IgD-negative memory B cell (primary cell): ENCODE results near the gene NR3C1. TPM values are rescaled to one million over a fixed set of nuclear protein-coding genes. Genes with fewer than 3 reads are reported as not detected.
"Not testable (repeated sequence)": the region's sequence is repeated elsewhere in the genome, so short reads cannot be mapped to it uniquely, and the experiment has no call there.

Experiments used
- H3K27ac Mint-ChIP-seq, 3 donors: one replicate each; pipeline ENCODE4 v1.8.0; 2020 to 2022; ENCODE audit warnings: mild to moderate bottlenecking in 3 of 3, mixed read lengths in 3 of 3, moderate library complexity in 1 of 3
- H3K27me3 Mint-ChIP-seq: one replicate; pipeline ENCODE4 v1.8.0; 2021; ENCODE audit warnings: mixed read lengths
- H3K36me3 Mint-ChIP-seq: one replicate; pipeline ENCODE4 v1.8.0; 2020; ENCODE audit warnings: mild to moderate bottlenecking, mixed read lengths
- H3K4me1 Mint-ChIP-seq, 3 donors: one replicate each; pipeline ENCODE4 v1.8.0; 2020 to 2022; ENCODE audit warnings: mixed read lengths in 3 of 3, mild to moderate bottlenecking in 1 of 3
- H3K4me3 Mint-ChIP-seq, 4 donors: one replicate each; pipeline ENCODE4 v1.8.0; 2020 to 2022; ENCODE audit warnings: mild to moderate bottlenecking in 4 of 4, mixed read lengths in 4 of 4, moderate library complexity in 3 of 4
- H3K9me3 Mint-ChIP-seq, 3 donors: one replicate each; pipeline ENCODE4 v1.8.0; 2020 to 2021; ENCODE audit warnings: mixed read lengths in 3 of 3, mild to moderate bottlenecking in 1 of 3
- polyA plus RNA-seq: library from polyadenylated mRNA; unstranded; fragments of 300-500 nt; fragmentation: Illumina TruSeq; gene quantifications from one replicate; pipeline ENCODE4 v1.2.3, GENCODE V29; 2021

NR3C1 gene
- polyA plus RNA-seq, 1 donor from 2014 or later: 78.4 TPM

DNA sequence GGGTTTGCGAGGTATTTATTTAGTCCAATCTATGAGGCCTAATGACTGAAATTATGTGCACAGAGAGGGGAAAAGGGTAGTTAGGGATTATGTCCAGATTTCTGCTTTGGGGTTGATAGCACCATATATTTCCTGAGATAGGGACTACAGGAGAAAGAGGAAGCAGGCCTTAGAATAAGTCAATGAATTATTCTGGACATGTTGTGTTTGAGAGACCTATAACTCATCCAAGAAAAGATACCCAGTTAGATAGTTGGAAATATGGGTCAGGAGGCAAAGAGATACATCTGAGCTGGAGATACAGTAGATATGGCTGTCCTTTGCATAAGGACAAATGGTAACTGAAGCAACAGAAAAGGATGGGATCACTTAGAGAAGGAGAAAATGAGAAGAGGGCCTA lies 53.1 kb downstream of the NR3C1 start:
- no peaks in the 10 kb centered on the region for H3K27me3 Mint-ChIP-seq
- H3K4me3 Mint-ChIP-seq: no peak overlapping the region
- peaks cover 2% of the 10 kb centered on the region for H3K36me3 Mint-ChIP-seq
- peaks cover 30 to 50% (median 46%) of the 10 kb centered on the region in 3 donors for H3K4me1 Mint-ChIP-seq
- H3K27ac Mint-ChIP-seq: no peak overlapping the region
- H3K9me3 Mint-ChIP-seq: no peaks in the 10 kb centered on the region

DNA sequence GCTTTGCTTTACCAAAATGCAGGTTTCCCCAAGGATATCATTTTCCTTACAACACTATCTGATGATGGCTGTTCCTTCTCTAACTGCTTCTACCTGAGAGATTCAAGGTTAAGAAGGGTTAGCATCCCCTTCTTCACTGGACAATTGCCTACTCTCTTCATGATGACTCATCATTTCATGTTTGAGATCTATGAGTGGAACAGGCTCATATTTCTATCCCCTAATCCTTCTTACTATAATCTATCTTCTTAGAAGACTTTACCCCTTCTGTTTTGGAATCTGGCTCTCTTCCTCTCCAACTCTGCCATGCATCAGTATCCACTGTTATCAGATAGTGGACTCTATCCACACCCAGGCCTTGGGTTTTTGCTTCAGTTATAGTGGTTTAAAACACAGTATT lies 54.3 kb downstream of the NR3C1 start:
- Mint-ChIP-seq H3K4me3 (no peak overlapping the region), H3K27me3 (no peaks in the 10 kb centered on the region), H3K9me3 (no peaks in the 10 kb centered on the region), H3K36me3 (peaks cover 2% of the 10 kb centered on the region), H3K4me1 (peaks cover 32 to 45% (median 44%) of the 10 kb centered on the region in 3 donors), H3K27ac (no peak overlapping the region)

- H3K27ac Mint-ChIP-seq: peak overlapping the region in 1 of 3 donors; percentile 16
- H3K4me1 Mint-ChIP-seq: peaks cover 26 to 38% (median 31%) of the 10 kb centered on the region in 3 donors
- H3K4me3 Mint-ChIP-seq: no peak overlapping the region
- no peaks in the 10 kb centered on the region for H3K27me3 Mint-ChIP-seq
- peaks cover 3% of the 10 kb centered on the region for H3K36me3 Mint-ChIP-seq
- no peaks in the 10 kb centered on the region for H3K9me3 Mint-ChIP-seq
Observed at GRCh38 chr5:143347698-143348344, 55.7 kb downstream of the NR3C1 start.

GRCh38 chr5:143347046-143347445 lies 56.4 kb downstream of the NR3C1 start:
- Mint-ChIP-seq H3K4me1 (peaks cover 29 to 42% (median 35%) of the 10 kb centered on the region in 3 donors), H3K4me3 (no peak overlapping the region), H3K9me3 (no peaks in the 10 kb centered on the region), H3K27ac (no peak overlapping the region), H3K27me3 (no peaks in the 10 kb centered on the region), H3K36me3 (peaks cover 3% of the 10 kb centered on the region)

- no peak overlapping the region for H3K27ac Mint-ChIP-seq
- no peaks in the 10 kb centered on the region for H3K27me3 Mint-ChIP-seq
- peaks cover 31 to 46% (median 32%) of the 10 kb centered on the region in 3 donors for H3K4me1 Mint-ChIP-seq
- no peaks in the 10 kb centered on the region for H3K9me3 Mint-ChIP-seq
- peaks cover 5% of the 10 kb centered on the region for H3K36me3 Mint-ChIP-seq
- H3K4me3 Mint-ChIP-seq: no peak overlapping the region
Observed at GRCh38 chr5:143345671-143346440, 57.6 kb downstream of the NR3C1 start.

DNA sequence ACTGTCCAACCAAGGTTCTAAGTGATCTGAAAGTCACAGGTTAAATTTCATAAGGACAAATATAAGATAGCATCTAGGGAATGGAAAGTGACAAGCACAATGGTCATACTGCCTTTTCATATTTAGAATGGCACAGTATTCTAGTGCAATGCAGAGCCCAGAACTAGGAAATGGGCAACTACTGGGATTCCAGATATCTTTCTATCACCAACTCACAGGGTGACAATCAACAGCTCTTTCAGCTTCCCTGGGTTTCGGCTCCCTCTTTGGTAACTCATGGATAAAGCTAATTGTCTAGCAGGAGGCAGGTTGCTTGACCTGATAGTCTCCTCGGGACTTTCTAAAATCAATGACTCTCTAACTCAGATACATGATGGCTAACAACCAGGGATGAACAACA lies 60.4 kb downstream of the NR3C1 start:
- no peak overlapping the region for H3K4me3 Mint-ChIP-seq
- H3K36me3 Mint-ChIP-seq: peaks cover 5% of the 10 kb centered on the region
- no peaks in the 10 kb centered on the region for H3K9me3 Mint-ChIP-seq
- H3K27ac Mint-ChIP-seq: peak overlapping the region in 1 of 3 donors; percentile 41
- peaks cover 41 to 49% (median 42%) of the 10 kb centered on the region in 3 donors for H3K4me1 Mint-ChIP-seq
- H3K27me3 Mint-ChIP-seq: no peaks in the 10 kb centered on the region

DNA sequence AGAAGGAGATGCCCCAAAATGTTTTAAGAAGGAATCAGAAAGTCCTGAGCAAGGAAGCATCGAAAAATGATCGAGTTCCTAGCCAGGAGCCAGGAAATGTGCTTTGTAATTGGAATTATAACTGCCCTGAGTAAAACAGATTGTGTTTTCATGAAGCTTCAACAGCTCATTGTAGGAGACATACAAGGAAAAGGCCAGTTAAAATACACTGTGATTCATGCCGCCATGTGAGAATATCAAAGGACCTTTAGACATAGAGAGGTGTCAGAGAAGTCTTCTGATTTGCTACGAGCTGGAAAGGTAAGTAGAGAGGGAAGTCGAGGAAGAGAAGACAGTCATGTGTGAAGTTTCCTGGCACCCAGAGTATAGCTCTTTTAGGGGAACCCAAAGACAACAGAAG lies 60.9 kb downstream of the NR3C1 start:
- Mint-ChIP-seq H3K4me1 (peaks cover 38 to 44% (median 41%) of the 10 kb centered on the region in 3 donors), H3K9me3 (no peaks in the 10 kb centered on the region), H3K27me3 (no peaks in the 10 kb centered on the region), H3K36me3 (peaks cover 5% of the 10 kb centered on the region), H3K27ac (no peak overlapping the region), H3K4me3 (peak overlapping the region in 1 of 4 donors; percentile 18)

- H3K27ac Mint-ChIP-seq: no peak overlapping the region
- no peaks in the 10 kb centered on the region for H3K27me3 Mint-ChIP-seq
- no peak overlapping the region for H3K4me3 Mint-ChIP-seq
- H3K36me3 Mint-ChIP-seq: peaks cover 5% of the 10 kb centered on the region
- H3K4me1 Mint-ChIP-seq: peaks cover 32 to 39% (median 35%) of the 10 kb centered on the region in 3 donors
- H3K9me3 Mint-ChIP-seq: no peaks in the 10 kb centered on the region
Observed at GRCh38 chr5:143341807-143342570, 61.5 kb downstream of the NR3C1 start.

- Mint-ChIP-seq H3K4me1 (peaks cover 32 to 38% (median 33%) of the 10 kb centered on the region in 3 donors), H3K27me3 (no peaks in the 10 kb centered on the region), H3K27ac (no peak overlapping the region), H3K9me3 (no peaks in the 10 kb centered on the region), H3K4me3 (no peak overlapping the region), H3K36me3 (peaks cover 5% of the 10 kb centered on the region)
Observed at GRCh38 chr5:143340891-143341685, 62.4 kb downstream of the NR3C1 start.

DNA sequence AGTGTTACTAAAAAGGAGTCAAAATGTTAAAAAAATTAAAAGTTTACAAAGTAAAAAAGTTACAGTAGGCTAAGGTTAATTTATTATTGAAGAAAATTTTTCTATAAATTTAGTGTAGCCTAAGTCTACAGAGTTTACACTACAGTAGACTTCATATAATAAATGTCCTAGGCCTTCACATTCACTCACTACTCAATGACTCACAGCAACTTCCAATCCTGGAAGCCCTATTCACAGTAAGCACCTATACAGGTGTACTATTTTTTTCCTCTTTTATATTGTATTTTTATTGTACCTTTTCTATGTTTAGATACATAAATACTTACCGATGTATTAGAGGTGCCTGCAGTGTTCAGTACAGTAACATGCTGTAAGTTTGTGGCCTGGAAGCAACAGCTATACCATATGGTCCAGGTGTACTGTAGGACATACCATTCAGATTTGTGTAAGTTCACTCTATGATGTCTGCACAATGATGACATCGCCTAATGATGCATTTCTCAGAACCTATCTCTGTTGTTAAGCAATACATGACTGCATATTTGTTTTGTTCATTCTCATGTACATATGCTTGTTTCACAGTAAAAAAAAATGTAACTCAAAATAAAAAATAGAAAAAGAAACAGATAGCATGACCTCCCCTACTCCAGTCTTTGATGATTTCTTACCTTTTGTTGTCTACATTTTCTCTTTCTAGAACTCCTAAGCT lies 64.7 kb downstream of the NR3C1 start:
- Mint-ChIP-seq H3K36me3 (peaks cover 6% of the 10 kb centered on the region), H3K9me3 (no peaks in the 10 kb centered on the region), H3K4me1 (peaks cover 33 to 34% (median 33%) of the 10 kb centered on the region in 3 donors), H3K27me3 (no peaks in the 10 kb centered on the region), H3K4me3 (no peak overlapping the region), H3K27ac (no peak overlapping the region)

DNA sequence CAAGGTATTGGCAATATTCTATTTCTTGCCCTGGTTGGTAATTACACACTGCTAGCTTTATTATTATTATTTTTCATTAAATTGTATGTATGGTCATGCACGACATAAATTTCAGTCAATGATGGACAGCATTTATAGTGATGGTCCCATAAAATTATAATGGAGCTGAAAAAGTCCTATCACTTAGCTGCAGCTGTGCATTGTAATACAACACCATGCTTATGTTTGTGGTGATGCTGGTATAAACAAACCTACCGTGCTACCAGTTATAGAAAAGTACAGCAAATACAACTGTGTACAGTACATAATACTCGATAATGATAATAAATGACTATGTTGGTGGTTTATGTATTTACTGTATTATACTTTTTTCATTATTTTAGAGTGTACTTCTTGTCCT lies 65.5 kb downstream of the NR3C1 start:
- Mint-ChIP-seq H3K27ac (no peak overlapping the region), H3K4me1 (peaks cover 28 to 33% (median 29%) of the 10 kb centered on the region in 3 donors), H3K36me3 (peaks cover 7% of the 10 kb centered on the region), H3K27me3 (no peaks in the 10 kb centered on the region), H3K4me3 (no peak overlapping the region), H3K9me3 (no peaks in the 10 kb centered on the region)

- no peak overlapping the region for H3K4me3 Mint-ChIP-seq
- peaks cover 19 to 25% (median 19%) of the 10 kb centered on the region in 3 donors for H3K4me1 Mint-ChIP-seq
- H3K27ac Mint-ChIP-seq: peak overlapping the region in 2 of 3 donors; percentile 19 to 57
- H3K27me3 Mint-ChIP-seq: no peaks in the 10 kb centered on the region
- H3K36me3 Mint-ChIP-seq: peaks cover 7% of the 10 kb centered on the region
- H3K9me3 Mint-ChIP-seq: no peaks in the 10 kb centered on the region
Observed at GRCh38 chr5:143336485-143336884, 67.0 kb downstream of the NR3C1 start.

DNA sequence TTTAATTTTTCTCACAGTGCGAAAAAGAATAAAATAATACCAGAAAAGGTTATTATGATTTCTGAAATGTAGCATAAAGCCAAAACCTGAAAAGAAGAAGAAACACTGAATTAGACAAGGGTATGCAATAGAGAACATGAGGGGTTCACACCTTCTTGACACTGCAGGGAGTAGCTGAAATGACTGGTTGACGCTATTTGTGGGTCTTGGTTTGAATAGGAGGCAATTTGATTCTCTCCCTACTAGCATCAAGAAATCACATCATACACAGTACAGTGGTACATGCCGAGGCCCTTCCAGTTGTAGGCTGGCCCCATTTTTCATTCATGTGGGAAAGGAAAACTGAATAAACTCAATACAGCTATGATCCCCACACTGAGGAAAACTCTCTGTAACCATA lies 68.6 kb downstream of the NR3C1 start:
- Mint-ChIP-seq H3K36me3 (peaks cover 5% of the 10 kb centered on the region), H3K4me3 (no peak overlapping the region), H3K9me3 (peaks cover 0 to 2% (median 0%) of the 10 kb centered on the region in 3 donors), H3K27ac (no peak overlapping the region), H3K27me3 (no peaks in the 10 kb centered on the region), H3K4me1 (peaks cover 15 to 21% (median 16%) of the 10 kb centered on the region in 3 donors)

GRCh38 chr5:143334380-143334779 lies 69.1 kb downstream of the NR3C1 start:
- H3K27ac Mint-ChIP-seq, H3K9me3 Mint-ChIP-seq, H3K27me3 Mint-ChIP-seq, H3K36me3 Mint-ChIP-seq: not testable (repeated sequence)
- H3K4me3 Mint-ChIP-seq: peak overlapping the region in 1 of 4 donors; percentile 37
- H3K4me1 Mint-ChIP-seq: peaks cover 12 to 16% (median 13%) of the 10 kb centered on the region in 3 donors
